HepG2 (cell line): ENCODE results near the gene RPS5. TPM values are rescaled to one million over a fixed set of nuclear protein-coding genes. Genes with fewer than 3 reads are reported as not detected.

Experiments
- ATAC-seq: fragments of 200-7000 bp; cut with Tn5 transposase; 3 replicates; pipeline ENCODE4 v1.9.1; 2020; ENCODE audit warnings: mild to moderate bottlenecking, moderate library complexity
- BruUV-seq: library from RNA; stranded (reverse); fragments of 400-500 nt; replicated peaks from 2 replicates; lab custom pipeline; 2021; lab: Mats Ljungman, UMichigan
- CTCF ChIA-PET: fragments of 300-600 bp; formaldehyde crosslinking; extraction: SDS; loops from one replicate; lab custom pipeline; 2021; ENCODE audit warnings: low total read pairs, inconsistent platforms, low intra/inter-chr PET ratio; lab: Yijun Ruan, JAX
- POLR2A ChIA-PET: fragments of 350-600 bp; sonication (Branson Sonifier 250); formaldehyde crosslinking; loops from one replicate; lab custom pipeline; 2020; ENCODE audit warnings: antibody characterized with exemption, inconsistent platforms; lab: Yijun Ruan, JAX
- DNase-seq: peaks from one replicate; pipeline ENCODE4 v3.0.0-alpha.2; 2015; ENCODE audit warnings: low spot score
- FAIRE-seq: peaks from 3 replicates; lab custom pipeline; 2011; peaks lifted over from hg19 to GRCh38; lab: Jason Lieb, UNC
- H2AFZ ChIP-seq: one replicate; pipeline ENCODE4 v1.6.1; 2011; ENCODE audit warnings: low read length, inconsistent platforms
- H3K27ac ChIP-seq: fragments of 300-600 bp; 3 replicates; pipeline ENCODE4 v1.8.0; 2011; ENCODE audit warnings: mixed run types, mild to moderate bottlenecking, mixed read lengths, low read length, inconsistent platforms; ENCODE audit not compliant: insufficient read depth; ENCODE audit errors: extremely low read length
- H3K27me3 ChIP-seq, 2 experiments: fragments of 200-600 bp in 1 of 2; 2 replicates in 1 of 2; 3 replicates in 1 of 2; pipeline versions ENCODE4 v1.6.0 to v1.8.0; 2011; ENCODE audit warnings: low read length in 2 of 2, mild to moderate bottlenecking in 2 of 2, moderate library complexity in 2 of 2, inconsistent platforms in 1 of 2; ENCODE audit not compliant: insufficient read depth in 2 of 2, control insufficient read depth in 1 of 2
- H3K36me3 ChIP-seq, 2 experiments: fragments of 200-600 bp in 1 of 2; replicated peaks in 1 of 2; 2 replicates in 1 of 2; 3 replicates in 1 of 2; pipeline versions ENCODE4 v1.5.1 to v1.8.0; 2011; ENCODE audit warnings: low read length in 2 of 2, inconsistent platforms in 1 of 2; ENCODE audit not compliant: insufficient read depth in 2 of 2, control insufficient read depth in 1 of 2
- H3K4me1 ChIP-seq: 2 replicates; pipeline ENCODE4 v1.5.1; 2012; ENCODE audit warnings: low read length, inconsistent platforms; ENCODE audit not compliant: insufficient read depth
- H3K4me2 ChIP-seq: 2 replicates; pipeline ENCODE4 v1.6.0; 2011; ENCODE audit warnings: low read depth, low read length, inconsistent platforms
- H3K4me3 ChIP-seq, 3 experiments: fragments of 200-600 bp in 1 of 3; sonication (generic), shearing (Covaris generic) in 1 of 3; replicated peaks in 1 of 3; 2 replicates each; pipeline ENCODE4 v1.5.1; 2011 to 2016; ENCODE audit warnings: low read length in 3 of 3, inconsistent platforms in 2 of 3, low read depth in 2 of 3, mild to moderate bottlenecking in 2 of 3, control low read depth in 1 of 3, mixed read lengths in 1 of 3; ENCODE audit not compliant: insufficient read depth in 1 of 3
- H3K79me2 ChIP-seq: one replicate; pipeline ENCODE4 v1.6.1; 2011; ENCODE audit warnings: low read length, inconsistent platforms; ENCODE audit not compliant: insufficient read depth
- H3K9ac ChIP-seq: 2 replicates; pipeline ENCODE4 v1.6.0; 2011; ENCODE audit warnings: mild to moderate bottlenecking, low read depth, low read length, inconsistent platforms; ENCODE audit not compliant: insufficient read depth
- H3K9me3 ChIP-seq: 2 replicates; pipeline ENCODE4 v1.5.1; 2012; ENCODE audit warnings: mild to moderate bottlenecking, low read length
- H4K20me1 ChIP-seq: 2 replicates; pipeline ENCODE4 v1.6.0; 2011; ENCODE audit warnings: inconsistent platforms, mild to moderate bottlenecking, low read length, moderate library complexity; ENCODE audit not compliant: insufficient read depth
- AKAP8 ChIP-seq: sonication (generic); formaldehyde crosslinking; IDR thresholded peaks from 2 replicates; pipeline ENCODE4 v1.5.1; 2020; ENCODE audit warnings: mild to moderate bottlenecking, missing genetic modification reagents
- CAMTA2 ChIP-seq: sonication (generic); formaldehyde crosslinking; IDR thresholded peaks from 2 replicates; pipeline ENCODE4 v1.4.0; 2020; ENCODE audit warnings: mild to moderate bottlenecking, missing genetic modification reagents, borderline replicate concordance
- DR1 ChIP-seq: sonication (generic); formaldehyde crosslinking; IDR thresholded peaks from 2 replicates; pipeline ENCODE4 v1.8.0; 2021; ENCODE audit warnings: mild to moderate bottlenecking, missing genetic modification reagents, inconsistent platforms
- HES4 ChIP-seq: sonication (generic); formaldehyde crosslinking; IDR thresholded peaks from 2 replicates; pipeline ENCODE4 v1.9.0; 2021; ENCODE audit warnings: mild to moderate bottlenecking, missing genetic modification reagents, borderline replicate concordance
- HOXA3 ChIP-seq: sonication (generic); formaldehyde crosslinking; IDR thresholded peaks from 2 replicates; pipeline ENCODE4 v1.5.0; 2020; ENCODE audit warnings: missing genetic modification reagents
- KMT2A ChIP-seq: sonication (generic); formaldehyde crosslinking; IDR thresholded peaks from 2 replicates; pipeline ENCODE4 v1.4.0; 2020; ENCODE audit warnings: missing genetic modification reagents
- SOX5 ChIP-seq: IDR thresholded peaks from 2 replicates; pipeline ENCODE4 v1.6.1; 2016; ENCODE audit warnings: borderline replicate concordance
- ZNF225 ChIP-seq: sonication (generic); formaldehyde crosslinking; IDR thresholded peaks from 2 replicates; pipeline ENCODE4 v1.4.0; 2020; ENCODE audit warnings: mild to moderate bottlenecking, missing genetic modification reagents
- ZNF235 ChIP-seq: sonication (generic); formaldehyde crosslinking; IDR thresholded peaks from 2 replicates; pipeline ENCODE4 v1.8.1; 2023; ENCODE audit warnings: mild to moderate bottlenecking, missing genetic modification reagents, borderline replicate concordance
- ZNF563 ChIP-seq: sonication (generic); formaldehyde crosslinking; IDR thresholded peaks from 2 replicates; pipeline ENCODE4 v1.8.0; 2022; ENCODE audit warnings: mild to moderate bottlenecking, moderate library complexity, missing genetic modification reagents
- ZNF607 ChIP-seq: sonication (generic); formaldehyde crosslinking; IDR thresholded peaks from 2 replicates; pipeline ENCODE4 v1.5.1; 2020; ENCODE audit warnings: missing genetic modification reagents, mild to moderate bottlenecking, borderline replicate concordance
- ZNF790 ChIP-seq: sonication (generic); formaldehyde crosslinking; IDR thresholded peaks from 2 replicates; pipeline ENCODE4 v1.8.0; 2022; ENCODE audit warnings: missing genetic modification reagents, mild to moderate bottlenecking, borderline replicate concordance
- WGBS: methylation state at CpG from one replicate; pipeline ENCODE4 v1.1.6; 2017; ENCODE audit warnings: low lambda C conversion rate; 5-methylcytosine and 5-hydroxymethylcytosine counted together
- in situ Hi-C: cut with HindIII; loops from 2 replicates; pipeline ENCODE4 v1.10.0; 2017; ENCODE audit warnings: low pct_unique_long_range_greater_than_20kb; ENCODE audit not compliant: extremely low pct_ligation_motif_present
- intact Hi-C: fragments of 100-400 bp; cut with micrococcal nuclease; formaldehyde crosslinking; loops from one replicate; pipeline ENCODE4 v1.10.0; 2022; ENCODE audit not compliant: unreplicated experiment
- polyA plus RNA-seq, 8 experiments: library from polyadenylated mRNA; depleted of rRNA in 3 of 8; stranded (reverse) in 7 of 8; unstranded in 1 of 8; fragments of >200 nt; fragmentation: Illumina TruSeq in 4 of 8; extraction: Trizol in 4 of 8; gene quantifications; 2 replicates each; pipeline versions ENCODE4 v1.2.1 to v1.2.3, GENCODE V29; 2011 to 2016; ENCODE audit warnings: low read depth in 4 of 8, missing spikeins in 1 of 8, mixed read lengths in 1 of 8; ENCODE audit not compliant: insufficient read depth in 1 of 8
- total RNA-seq, 5 experiments: library from RNA; depleted of rRNA; stranded (reverse); fragments of >200 nt; fragmentation: Illumina TruSeq; extraction: Trizol; gene quantifications; 2 replicates each; pipeline ENCODE4 v1.2.3, GENCODE V29; 2016; ENCODE audit warnings: low read depth in 1 of 5
- TF ChIP-seq, protein P1 (sequence below): sonication (generic); formaldehyde crosslinking; IDR thresholded peaks from 2 replicates; pipeline ENCODE4 v1.4.0; 2020; ENCODE audit warnings: missing genetic modification reagents
- TF ChIP-seq, protein P2 (sequence below): IDR thresholded peaks from 2 replicates; pipeline ENCODE4 v1.6.1; 2016; ENCODE audit warnings: low read depth, control low read depth

The RPS5 gene
- total and polyA plus RNA-seq, 2 of the 13 experiments (the other 11 are each of a cell fraction or from before 2014, with no cell fraction given): 1,544 to 4,408 TPM

DNA sequence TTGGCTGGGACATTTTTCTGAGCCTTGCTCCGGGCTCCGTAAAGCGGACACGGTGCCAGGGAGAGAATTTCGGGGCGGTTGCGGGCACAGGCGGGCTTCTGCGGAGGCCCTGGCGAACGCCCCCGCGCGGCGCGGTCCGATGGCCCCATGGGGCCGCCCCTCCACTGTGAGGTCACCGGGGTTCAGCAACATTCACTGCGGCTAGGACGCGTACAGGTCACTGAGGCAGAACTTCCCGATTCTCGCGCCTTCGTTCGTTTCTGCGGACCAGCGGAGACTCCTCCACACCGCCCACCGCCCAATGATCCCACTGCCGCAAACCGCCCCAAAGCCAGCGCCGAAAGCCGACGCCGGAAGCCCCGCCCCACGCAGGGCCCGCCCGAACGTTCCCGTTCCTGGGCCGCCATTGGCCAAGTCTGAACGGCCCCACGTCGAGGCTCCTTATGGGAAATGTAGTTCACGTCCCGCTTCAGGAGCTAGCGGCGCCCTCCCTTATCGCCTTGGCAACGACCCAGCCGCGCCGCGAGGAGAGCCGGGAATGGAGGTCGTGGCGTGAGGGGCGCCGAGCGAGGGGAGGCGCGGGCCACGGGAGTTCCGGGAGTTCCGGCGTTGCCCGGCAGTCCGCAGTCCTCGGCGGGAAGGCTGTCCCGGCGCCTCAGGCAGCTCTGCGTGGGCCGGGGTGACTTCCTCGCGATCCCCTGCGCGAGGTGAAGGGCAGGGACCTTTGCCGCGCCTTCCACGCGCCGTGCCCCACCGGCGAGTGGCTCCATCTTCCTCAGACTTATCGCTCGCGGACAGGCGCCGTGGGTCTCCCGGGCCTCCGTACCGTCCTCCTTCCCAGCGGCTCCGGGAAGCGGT is 21.3 kb downstream of the RPS5 start, which contains the start of gene ZNF584 (continued):
- TF ChIP-seq HOXA3 (peak; percentile 63; the same call in 1 of the 2 replicates), ZNF225 (CRISPR knock-in tag) (no peak)
- TF ChIP-seq, all 625 proteins: peak for 239

DNA sequence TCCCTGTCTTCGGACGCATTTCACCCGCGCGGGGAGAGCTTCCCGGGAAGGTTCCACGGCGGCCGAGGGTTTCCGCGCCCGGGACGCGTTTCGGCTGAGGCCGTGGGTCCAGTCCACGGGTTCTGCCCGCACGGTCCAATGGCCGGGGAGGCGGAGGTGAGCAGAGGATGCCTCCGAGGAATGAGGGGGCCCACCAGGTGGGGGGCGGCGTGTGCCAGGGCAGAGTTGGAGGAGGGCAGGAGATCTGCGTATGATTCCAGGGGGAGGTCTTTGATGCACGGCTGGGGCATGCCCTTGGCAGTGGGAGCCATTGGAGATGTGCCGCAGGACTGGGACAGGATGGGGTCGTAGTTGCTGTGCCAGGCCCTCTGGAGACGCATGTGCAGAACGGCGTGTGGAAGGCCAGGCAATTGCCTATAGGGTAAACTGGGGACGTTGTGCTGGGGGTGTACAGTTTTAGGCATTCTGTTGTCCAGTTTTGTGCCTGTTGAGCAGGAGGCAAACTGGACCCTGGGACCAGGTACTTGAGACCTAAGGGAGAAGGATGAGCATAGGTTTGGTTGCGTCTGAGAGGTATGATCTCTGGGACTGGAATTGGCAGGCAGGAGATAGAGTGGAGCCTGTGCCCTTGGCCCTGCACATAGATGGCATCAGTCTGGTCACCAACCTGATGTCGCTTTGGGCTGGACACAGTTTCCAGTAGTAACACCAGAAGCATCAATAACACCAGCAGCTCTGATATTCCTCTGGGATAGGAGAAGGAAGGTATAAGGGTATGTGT is 22.1 kb downstream of the RPS5 start:
- FAIRE-seq (peak; percentile 43), ATAC-seq (peak; percentile 63), DNase-seq (no peak)
- peaks cover 23% of the 10 kb centered on the region for H3K4me1 ChIP-seq
- ChIA-PET CTCF (no interaction called here), POLR2A (interaction anchor here (0.5 to 1.6 kb wide), 23 partner anchors 10 to 226 kb away, joined by 3 to 16 read pairs (median 4); partner anchors contain the start of genes RPS5, ZNF274, ZNF324B and ZNF497)
- in situ Hi-C loops (no loop called here), intact Hi-C loops (loop anchor here (5.0 kb wide), 3 partner anchors 43 to 82 kb away; partner anchors contain the start of genes ZNF324, ZNF324B and ZSCAN22)
- peak overlapping the region; percentile 89 to 98 (median 95) for H3K4me3 ChIP-seq
- H2AFZ ChIP-seq: peak overlapping the region; percentile 46
- H3K9ac ChIP-seq: peak overlapping the region; percentile 89
- H3K4me2 ChIP-seq: peak overlapping the region; percentile 86
- WGBS: 3% methylated on average over 17 of the region's 34 CpGs
- H3K27me3 ChIP-seq: no peaks in the 10 kb centered on the region; a peak in 1 of 5 replicates
- H3K9me3 ChIP-seq: no peaks in the 10 kb centered on the region
- H3K79me2 ChIP-seq: peaks cover 21% of the 10 kb centered on the region
- no peaks in the 10 kb centered on the region for H4K20me1 ChIP-seq
- peak overlapping the region; percentile 12 for H3K27ac ChIP-seq
- H3K36me3 ChIP-seq: no peaks in the 10 kb centered on the region
- no TSS peak for BruUV-seq
- peak; percentile 55; the same call in 1 of the 2 replicates for TF ChIP-seq ZNF607 (CRISPR knock-in tag)
- TF ChIP-seq HES4 (CRISPR knock-in tag): peak; percentile 15; the same call in 1 of the 2 replicates
- TF ChIP-seq, protein P1, sequence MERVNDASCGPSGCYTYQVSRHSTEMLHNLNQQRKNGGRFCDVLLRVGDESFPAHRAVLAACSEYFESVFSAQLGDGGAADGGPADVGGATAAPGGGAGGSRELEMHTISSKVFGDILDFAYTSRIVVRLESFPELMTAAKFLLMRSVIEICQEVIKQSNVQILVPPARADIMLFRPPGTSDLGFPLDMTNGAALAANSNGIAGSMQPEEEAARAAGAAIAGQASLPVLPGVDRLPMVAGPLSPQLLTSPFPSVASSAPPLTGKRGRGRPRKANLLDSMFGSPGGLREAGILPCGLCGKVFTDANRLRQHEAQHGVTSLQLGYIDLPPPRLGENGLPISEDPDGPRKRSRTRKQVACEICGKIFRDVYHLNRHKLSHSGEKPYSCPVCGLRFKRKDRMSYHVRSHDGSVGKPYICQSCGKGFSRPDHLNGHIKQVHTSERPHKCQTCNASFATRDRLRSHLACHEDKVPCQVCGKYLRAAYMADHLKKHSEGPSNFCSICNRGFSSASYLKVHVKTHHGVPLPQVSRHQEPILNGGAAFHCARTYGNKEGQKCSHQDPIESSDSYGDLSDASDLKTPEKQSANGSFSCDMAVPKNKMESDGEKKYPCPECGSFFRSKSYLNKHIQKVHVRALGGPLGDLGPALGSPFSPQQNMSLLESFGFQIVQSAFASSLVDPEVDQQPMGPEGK (CRISPR knock-in tag): peak; percentile 21; the same call in 1 of the 2 replicates
- 0 out of 2 replicates have a peak, but pooled peaks have one; percentile 55 for TF ChIP-seq ZNF235 (CRISPR knock-in tag)
- TF ChIP-seq DR1 (CRISPR knock-in tag): peak; percentile 12; the same call in 1 of the 2 replicates
- TF ChIP-seq KMT2A (CRISPR knock-in tag): 0 out of 2 replicates have a peak, but pooled peaks have one; percentile 5
- TF ChIP-seq SOX5 (CRISPR knock-in tag): no peak
- TF ChIP-seq, protein P2, sequence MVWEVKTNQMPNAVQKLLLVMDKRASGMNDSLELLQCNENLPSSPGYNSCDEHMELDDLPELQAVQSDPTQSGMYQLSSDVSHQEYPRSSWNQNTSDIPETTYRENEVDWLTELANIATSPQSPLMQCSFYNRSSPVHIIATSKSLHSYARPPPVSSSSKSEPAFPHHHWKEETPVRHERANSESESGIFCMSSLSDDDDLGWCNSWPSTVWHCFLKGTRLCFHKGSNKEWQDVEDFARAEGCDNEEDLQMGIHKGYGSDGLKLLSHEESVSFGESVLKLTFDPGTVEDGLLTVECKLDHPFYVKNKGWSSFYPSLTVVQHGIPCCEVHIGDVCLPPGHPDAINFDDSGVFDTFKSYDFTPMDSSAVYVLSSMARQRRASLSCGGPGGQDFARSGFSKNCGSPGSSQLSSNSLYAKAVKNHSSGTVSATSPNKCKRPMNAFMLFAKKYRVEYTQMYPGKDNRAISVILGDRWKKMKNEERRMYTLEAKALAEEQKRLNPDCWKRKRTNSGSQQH (CRISPR knock-in tag): 0 out of 2 replicates have a peak, but pooled peaks have one; percentile 19
- TF ChIP-seq ZNF563: peak; percentile 55; the same call in 1 of the 2 replicates
- TF ChIP-seq ZNF790 (CRISPR knock-in tag): peak; percentile 4; the same call in 1 of the 2 replicates
- TF ChIP-seq CAMTA2 (CRISPR knock-in tag): 0 out of 2 replicates have a peak, but pooled peaks have one; percentile 21
- 0 out of 2 replicates have a peak, but pooled peaks have one; percentile 21 for TF ChIP-seq AKAP8 (CRISPR knock-in tag)
